ENCODE data around the gene SGMS1. TPM values are rescaled to one million over a fixed set of nuclear protein-coding genes. Genes with fewer than 3 reads are reported as not detected.

SGMS1 gene
- total RNA-seq, 2 donors from 2014 or later: 32.5 to 35.9 TPM

DNA sequence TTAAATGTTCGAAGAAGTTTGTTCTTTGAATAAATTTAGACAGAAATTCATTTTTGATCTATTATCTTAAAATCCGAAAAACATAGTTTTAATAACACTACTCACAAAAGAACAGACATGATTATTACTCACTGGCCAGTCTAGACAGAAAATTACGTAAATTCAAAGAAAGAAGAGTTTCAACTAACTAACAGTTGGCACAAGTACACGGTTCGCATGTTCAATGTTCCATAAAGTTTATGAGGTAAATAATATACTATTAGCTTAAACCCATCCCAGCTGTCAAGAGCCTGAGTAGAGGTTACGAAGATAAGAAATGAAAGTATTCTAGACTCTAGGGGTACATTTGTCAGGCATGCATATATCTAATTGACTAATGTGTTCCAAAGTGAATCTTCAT is 220.7 kb downstream of the SGMS1 start:
- DNase-seq (ENCODE audit: low spot score): no peak
- Histone ChIP-seq H3K4me1 (peaks cover 0 to 9% of the 10 kb centered on the region in 2 donors), H3K4me3 (no peak overlapping the region), H3K27ac (no peak overlapping the region), H3K36me3 (no peaks in the 10 kb centered on the region), H3K27me3 (no peaks in the 10 kb centered on the region), H3K9me3 (no peaks in the 10 kb centered on the region)
- TF ChIP-seq, protein P1, sequence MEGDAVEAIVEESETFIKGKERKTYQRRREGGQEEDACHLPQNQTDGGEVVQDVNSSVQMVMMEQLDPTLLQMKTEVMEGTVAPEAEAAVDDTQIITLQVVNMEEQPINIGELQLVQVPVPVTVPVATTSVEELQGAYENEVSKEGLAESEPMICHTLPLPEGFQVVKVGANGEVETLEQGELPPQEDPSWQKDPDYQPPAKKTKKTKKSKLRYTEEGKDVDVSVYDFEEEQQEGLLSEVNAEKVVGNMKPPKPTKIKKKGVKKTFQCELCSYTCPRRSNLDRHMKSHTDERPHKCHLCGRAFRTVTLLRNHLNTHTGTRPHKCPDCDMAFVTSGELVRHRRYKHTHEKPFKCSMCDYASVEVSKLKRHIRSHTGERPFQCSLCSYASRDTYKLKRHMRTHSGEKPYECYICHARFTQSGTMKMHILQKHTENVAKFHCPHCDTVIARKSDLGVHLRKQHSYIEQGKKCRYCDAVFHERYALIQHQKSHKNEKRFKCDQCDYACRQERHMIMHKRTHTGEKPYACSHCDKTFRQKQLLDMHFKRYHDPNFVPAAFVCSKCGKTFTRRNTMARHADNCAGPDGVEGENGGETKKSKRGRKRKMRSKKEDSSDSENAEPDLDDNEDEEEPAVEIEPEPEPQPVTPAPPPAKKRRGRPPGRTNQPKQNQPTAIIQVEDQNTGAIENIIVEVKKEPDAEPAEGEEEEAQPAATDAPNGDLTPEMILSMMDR (IDR thresholded peaks at IDR 0.05): no peak

DNA sequence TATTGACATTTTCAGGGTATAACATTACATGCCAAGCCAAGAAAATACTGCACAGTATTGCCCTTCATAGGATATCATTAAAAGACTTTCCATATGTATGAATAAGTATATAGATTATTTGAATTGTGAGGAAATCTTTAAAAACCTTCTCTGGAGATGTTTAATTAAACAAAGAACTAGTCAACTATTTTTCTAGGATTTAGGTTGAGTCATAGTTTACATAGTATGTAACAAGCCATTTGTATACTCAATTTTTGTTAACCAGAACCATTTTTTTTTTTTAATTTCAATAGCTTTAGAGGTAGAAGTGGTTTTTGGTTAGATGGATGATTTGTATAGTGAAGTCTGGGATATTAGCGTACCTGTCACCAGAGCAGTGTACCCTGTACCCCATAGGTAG is 221.3 kb downstream of the SGMS1 start:
- H3K36me3 ChIP-seq: no peaks in the 10 kb centered on the region
- peaks cover 0 to 15% of the 10 kb centered on the region in 2 donors for H3K4me1 ChIP-seq
- H3K9me3 ChIP-seq: no peaks in the 10 kb centered on the region
- H3K27me3 ChIP-seq: no peaks in the 10 kb centered on the region
- TF ChIP-seq, protein P1 (IDR thresholded peaks at IDR 0.05): no peak
- H3K27ac ChIP-seq: no peak overlapping the region
- no peak overlapping the region for H3K4me3 ChIP-seq
- no peak for DNase-seq (ENCODE audit: low spot score)

DNA sequence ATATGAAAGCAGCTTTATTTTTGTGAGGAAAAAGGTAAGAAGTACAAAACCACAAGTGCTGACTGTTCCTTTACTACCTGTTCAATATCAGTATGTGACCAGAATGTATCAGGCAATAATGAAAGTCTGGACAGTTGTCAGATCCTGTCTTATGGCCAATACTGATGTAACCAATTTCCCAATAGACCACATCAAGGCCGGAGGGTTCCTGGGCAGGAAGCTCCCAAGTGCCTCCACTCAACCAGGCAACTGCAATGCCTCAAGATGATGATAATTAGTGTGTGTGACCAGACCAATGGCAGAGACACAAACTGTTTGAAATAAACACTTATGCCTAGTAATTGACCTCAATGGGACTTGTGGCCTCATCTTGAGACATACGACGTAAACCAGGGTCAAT is 223.1 kb downstream of the SGMS1 start:
- Histone ChIP-seq H3K4me3 (no peak overlapping the region), H3K36me3 (no peaks in the 10 kb centered on the region), H3K27ac (no peak overlapping the region), H3K9me3 (no peaks in the 10 kb centered on the region), H3K27me3 (no peaks in the 10 kb centered on the region), H3K4me1 (peaks cover 0 to 31% of the 10 kb centered on the region in 2 donors)
- no peak for DNase-seq (ENCODE audit: low spot score)
- TF ChIP-seq, protein P1 (IDR thresholded peaks at IDR 0.05): no peak

DNA sequence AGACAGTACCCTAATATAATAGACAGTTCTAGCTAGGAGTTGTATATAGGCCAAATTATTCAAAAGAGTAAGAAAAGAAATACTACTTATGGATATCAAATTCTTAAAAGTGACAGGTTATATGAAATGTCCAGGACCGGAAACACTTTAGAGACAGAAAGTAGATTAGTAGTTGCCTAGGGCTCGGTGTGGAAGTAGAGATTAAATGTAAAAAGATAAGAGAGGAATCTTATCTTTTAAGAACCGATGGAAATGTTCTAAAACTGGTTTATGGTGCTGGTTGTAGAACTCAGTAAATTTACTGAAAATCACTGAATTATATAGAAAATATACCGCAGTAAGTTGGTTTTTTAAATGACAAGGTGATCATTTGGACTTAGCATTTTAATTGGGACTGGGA is 224.9 kb downstream of the SGMS1 start:
- no peaks in the 10 kb centered on the region for H3K36me3 ChIP-seq
- H3K27ac ChIP-seq: peak overlapping the region in 1 of 2 donors; percentile 12
- DNase-seq (ENCODE audit: low spot score): no peak
- TF ChIP-seq, protein P1 (IDR thresholded peaks at IDR 0.05): no peak
- H3K27me3 ChIP-seq: no peaks in the 10 kb centered on the region
- no peaks in the 10 kb centered on the region for H3K9me3 ChIP-seq
- H3K4me3 ChIP-seq: no peak overlapping the region
- peaks cover 0 to 42% of the 10 kb centered on the region in 2 donors for H3K4me1 ChIP-seq

DNA sequence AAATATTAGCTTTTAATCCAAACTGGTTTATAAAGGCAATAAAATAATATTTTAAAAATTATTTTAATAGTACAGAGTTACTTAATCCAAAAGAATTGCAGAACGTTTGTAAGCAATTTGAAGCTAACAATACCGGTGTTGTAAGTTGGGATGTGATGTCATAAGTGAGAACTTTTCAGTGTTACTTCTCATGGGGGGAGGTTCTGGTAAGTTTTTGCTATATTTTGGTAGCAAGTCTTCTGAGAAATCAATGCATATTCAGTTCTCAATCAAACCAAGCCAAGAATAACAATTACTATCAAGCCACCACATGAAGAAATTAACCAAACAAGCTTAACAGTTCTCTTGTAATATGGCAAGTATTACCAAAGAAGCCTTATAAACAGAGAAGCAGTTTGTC is 225.4 kb downstream of the SGMS1 start:
- no peak overlapping the region for H3K4me3 ChIP-seq
- TF ChIP-seq, protein P1 (IDR thresholded peaks at IDR 0.05): no peak
- H3K4me1 ChIP-seq: peaks cover 0 to 46% of the 10 kb centered on the region in 2 donors
- H3K36me3 ChIP-seq: no peaks in the 10 kb centered on the region
- no peaks in the 10 kb centered on the region for H3K9me3 ChIP-seq
- no peaks in the 10 kb centered on the region for H3K27me3 ChIP-seq
- peak overlapping the region in 1 of 2 donors; percentile 12 for H3K27ac ChIP-seq
- DNase-seq (ENCODE audit: low spot score): no peak

Data from right atrium auricular region (tissue), 2 donors.